A549 (cell line): Measurements from ENCODE around the gene SLC25A19.

ENCODE experiments used
- CBX2 ChIP-seq: fragments of 200-600 bp; sonication (generic); IDR thresholded peaks from 2 replicates; pipeline ENCODE4 v1.6.1; 2016; ENCODE audit warnings: low read depth, mild to moderate bottlenecking, borderline replicate concordance
- CTCF ChIP-seq: fragments of >200 bp; sonication (Bioruptor Twin); formaldehyde crosslinking; IDR thresholded peaks from 3 replicates; pipeline ENCODE4 v1.5.1; 2016
- EP300 ChIP-seq, 2 experiments: fragments of >200 bp; sonication (Bioruptor Twin); formaldehyde crosslinking; IDR thresholded peaks; 2 replicates in 1 of 2; 3 replicates in 1 of 2; pipeline ENCODE4 v1.6.1; 2016 to 2017
- JUN ChIP-seq, 2 experiments: fragments of >200 bp; sonication (Bioruptor Twin); formaldehyde crosslinking; IDR thresholded peaks; 2 replicates in 1 of 2; 3 replicates in 1 of 2; pipeline ENCODE4 v1.6.1; 2016 to 2017
- MAX ChIP-seq: IDR thresholded peaks from 2 replicates; pipeline ENCODE4 v1.6.1; 2012
- POLR2A ChIP-seq: IDR thresholded peaks from 2 replicates; pipeline ENCODE4 v1.6.1; 2012; ENCODE audit warnings: mild to moderate bottlenecking, low read length
- RFX5 ChIP-seq: fragments of 450-650 bp; IDR thresholded peaks from 2 replicates; pipeline ENCODE4 v1.7.1; 2014; ENCODE audit warnings: antibody characterized with exemption, mild to moderate bottlenecking, moderate library complexity
- SMC3 ChIP-seq: fragments of >200 bp; sonication (Bioruptor Twin); formaldehyde crosslinking; IDR thresholded peaks from 3 replicates; pipeline ENCODE4 v1.6.1; 2018; ENCODE audit warnings: inconsistent platforms

GRCh38 chr17:75319904-75320691, 30.9 kb upstream of the SLC25A19 start:
- no peak for TF ChIP-seq POLR2A
- no peak for TF ChIP-seq CTCF
- no peak for TF ChIP-seq JUN (IDR thresholded peaks at IDR 0.05)
- no peak for TF ChIP-seq CBX2
- no peak for TF ChIP-seq MAX
- no peak for TF ChIP-seq SMC3
- no peak for TF ChIP-seq RFX5
- TF ChIP-seq EP300 (IDR thresholded peaks at IDR 0.05), result no peak
